SH-SY5Y (cell line): ENCODE results near the gene MORN3.

ENCODE experiments used
- GATA2 ChIP-seq: IDR thresholded peaks from 2 replicates; pipeline ENCODE4 v1.6.1; 2011; ENCODE audit warnings: mild to moderate bottlenecking, low read depth, low read length
- GATA3 ChIP-seq: IDR thresholded peaks from 2 replicates; pipeline ENCODE4 v1.6.1; 2011; ENCODE audit warnings: low read depth, mild to moderate bottlenecking, low read length, moderate library complexity

The MORN3 gene

DNA sequence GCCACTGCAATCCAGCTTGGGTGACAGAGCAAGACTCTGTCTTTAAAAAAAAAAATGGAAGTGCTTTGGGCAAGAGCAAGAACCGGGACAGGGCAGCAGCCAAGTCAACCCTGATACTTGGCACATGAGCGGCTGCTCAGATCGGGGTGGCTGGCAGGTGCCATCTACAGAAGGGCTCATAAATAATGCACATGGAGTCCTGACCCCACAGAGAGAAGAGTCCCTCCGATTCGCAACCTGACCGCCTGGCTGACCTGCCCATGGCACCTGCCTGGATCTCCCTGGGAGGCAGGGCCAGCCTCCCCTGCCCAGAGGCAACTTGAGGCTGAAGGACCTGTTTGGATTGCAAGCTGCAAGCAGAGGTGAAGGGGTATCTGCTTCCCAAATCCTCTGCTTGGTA, 33.5 kb upstream of the MORN3 start:
- no peak for TF ChIP-seq GATA3
- TF ChIP-seq GATA2 = no peak

DNA sequence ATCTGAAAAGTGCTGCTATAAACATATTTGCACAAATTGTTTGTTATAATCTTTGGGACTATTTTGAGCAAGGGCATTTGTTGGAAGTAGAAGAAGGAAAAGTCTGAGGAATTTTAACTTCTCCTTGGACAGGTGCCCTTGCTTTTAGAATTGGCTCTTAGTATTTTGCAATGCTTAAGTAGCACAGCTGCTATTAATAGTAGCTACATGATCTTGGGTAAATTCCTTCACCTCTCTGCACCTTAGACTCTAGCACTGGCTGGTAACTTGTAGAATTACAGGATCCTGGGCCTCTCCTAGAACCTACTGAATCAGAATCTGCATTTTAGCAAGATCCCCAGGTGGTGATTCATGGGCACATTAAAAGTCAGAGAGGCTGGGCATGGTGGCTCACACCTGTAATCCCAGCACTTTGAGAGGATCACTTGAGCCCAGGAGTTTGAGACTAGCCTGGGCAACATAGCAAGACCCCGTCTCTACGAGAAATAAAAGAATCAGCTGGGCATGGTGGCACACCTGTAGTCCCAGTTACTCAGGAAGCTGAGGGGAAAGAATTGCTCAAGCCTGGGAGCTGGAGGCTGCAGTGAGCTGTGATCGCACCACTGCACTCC, 32.3 kb upstream of the MORN3 start:
- TF ChIP-seq GATA2 (no peak), GATA3 (no peak)

DNA sequence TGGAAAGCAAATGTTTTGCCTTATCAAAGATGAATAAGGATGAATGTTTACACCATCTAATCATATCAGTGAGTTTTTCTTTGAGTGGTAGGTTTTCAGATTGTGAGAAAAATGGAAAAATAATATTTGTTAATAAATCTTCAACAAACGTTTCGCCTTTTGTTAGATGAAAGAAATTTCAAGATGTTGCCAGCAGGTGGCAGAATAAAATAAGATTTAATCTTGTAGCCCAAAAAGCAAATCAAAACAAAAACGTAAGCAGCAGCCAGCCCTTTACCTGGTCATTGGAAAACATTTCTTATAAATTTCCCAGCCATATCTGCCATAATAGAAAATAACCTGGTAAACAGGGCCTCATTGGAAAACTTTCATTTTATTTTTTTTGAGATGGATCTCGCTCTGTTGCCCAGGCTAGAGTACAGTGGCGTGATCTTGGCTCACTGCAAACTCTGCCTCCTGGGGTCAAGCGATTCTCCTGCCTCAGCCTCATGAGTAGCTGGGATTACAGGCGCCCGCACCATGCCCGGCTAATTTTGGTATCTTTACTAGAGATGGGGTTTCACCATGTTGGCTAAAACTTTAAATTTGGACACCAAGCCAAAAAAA, 27.7 kb upstream of the MORN3 start:
- TF ChIP-seq GATA3 = no peak
- peak; percentile 24; the same call in 1 of the 2 replicates for TF ChIP-seq GATA2

DNA sequence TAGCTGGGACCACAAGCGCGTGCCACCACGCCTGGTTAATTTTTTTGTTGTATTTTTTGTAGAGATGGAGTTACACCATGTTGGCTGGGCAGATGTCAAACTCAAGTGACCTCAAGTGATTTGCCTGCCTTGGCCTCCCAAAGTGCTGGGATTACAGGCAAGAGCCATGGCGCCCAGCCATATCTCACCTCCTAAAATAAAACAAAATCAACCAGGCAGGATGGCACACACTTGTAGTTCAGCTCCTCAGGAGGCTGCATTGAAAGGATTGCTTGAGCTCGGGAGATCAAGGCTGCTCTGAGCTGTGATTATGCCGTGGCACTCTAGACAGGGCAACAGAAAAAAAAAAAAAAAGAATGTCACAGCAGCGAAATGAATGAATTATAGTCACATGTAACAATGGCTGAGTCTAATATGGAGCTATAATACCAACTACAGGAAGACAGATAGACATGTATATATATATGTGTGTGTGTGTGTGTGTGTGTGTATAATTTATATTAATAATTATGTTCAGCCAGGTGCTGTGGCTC, 23.8 kb upstream of the MORN3 start:
- TF ChIP-seq GATA3 (no peak), GATA2 (no peak)

DNA sequence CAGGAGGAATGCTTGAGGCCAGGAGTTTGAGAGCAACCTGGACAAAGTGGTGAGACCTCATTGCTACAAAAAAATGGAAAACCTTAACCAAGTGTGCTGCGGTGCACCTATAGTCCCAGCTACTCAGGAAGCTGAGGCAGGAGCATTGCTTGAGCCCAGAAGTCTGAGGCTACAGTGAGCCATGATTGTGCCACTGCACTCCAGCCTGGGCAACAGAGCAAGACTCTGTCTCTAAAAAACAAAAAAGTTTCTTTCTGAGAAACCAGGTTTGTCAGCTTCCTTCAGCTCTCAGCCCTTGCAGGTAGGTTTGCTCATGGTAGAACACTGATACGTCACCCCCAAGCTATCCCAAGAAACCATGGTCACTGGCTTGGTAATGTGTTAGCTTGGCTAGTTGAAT, 20.0 kb upstream of the MORN3 start:
- TF ChIP-seq GATA3 = no peak
- TF ChIP-seq GATA2 = no peak

DNA sequence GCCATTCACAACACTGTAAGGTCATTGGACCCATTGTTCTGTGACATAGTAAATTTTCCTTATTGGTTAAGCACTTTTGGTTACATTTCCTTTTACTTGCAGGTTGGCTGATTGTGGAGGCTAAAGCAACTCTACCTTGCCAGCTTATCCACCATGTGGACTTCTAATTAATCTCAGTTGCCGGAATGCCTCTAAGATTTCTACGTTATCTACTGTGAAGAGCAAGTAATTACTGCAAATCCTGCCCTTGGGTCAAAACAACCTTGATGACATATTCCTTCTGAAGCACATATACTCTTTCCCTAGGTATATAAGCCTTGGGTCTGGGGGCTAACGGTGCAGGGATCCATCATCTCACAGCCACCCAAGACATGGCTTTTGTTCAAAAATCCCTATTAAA, 19.5 kb upstream of the MORN3 start:
- no peak for TF ChIP-seq GATA3
- no peak for TF ChIP-seq GATA2

DNA sequence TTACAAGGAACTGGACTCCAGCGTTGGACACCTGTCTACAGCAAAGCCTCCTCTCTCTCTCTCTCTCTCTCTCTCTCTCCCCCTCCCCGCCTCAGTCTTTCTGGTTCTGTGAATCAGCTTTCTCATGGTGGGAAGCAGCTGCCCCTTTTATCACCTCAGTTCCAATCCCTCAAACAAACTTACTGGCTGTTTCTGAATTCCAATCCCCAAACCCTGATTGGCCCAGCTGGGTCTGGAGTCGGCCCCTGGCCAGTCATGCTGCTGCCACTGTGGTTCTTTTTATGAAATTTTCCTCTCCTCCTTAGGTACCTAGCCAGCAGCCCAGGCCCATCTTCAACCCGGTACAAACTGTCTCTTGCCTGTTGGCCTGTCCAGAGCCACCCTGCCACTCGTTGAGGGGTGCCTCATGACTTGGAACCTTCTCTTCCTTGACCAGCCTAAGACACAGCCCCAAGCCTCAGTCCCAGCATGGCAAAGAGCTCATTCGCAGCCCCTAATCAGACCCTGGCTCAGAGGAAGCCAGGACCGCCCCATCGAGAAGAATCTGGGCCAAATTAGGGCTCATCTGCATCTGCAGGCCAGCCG, 9.4 kb upstream of the MORN3 start:
- TF ChIP-seq GATA2 = no peak
- no peak for TF ChIP-seq GATA3

DNA sequence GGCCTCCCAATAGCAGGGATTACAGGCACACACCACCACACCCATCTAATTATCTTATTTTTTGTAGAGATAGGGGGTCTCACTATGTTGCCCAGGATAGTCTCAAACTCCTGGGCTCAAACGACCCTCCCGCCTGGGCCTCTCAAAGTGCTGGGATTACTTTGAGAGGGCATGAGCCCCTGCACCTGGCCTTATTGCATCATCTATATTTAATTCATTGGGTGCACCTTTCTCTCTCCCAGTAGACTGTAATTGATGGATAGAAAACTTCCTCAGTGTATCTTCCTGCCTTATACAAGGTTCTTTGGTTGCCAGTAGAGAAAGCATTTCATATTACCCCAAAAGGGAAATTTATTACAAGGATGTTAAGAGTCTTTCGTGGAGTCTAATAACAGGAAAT, 8.9 kb upstream of the MORN3 start:
- TF ChIP-seq GATA3 = no peak
- no peak for TF ChIP-seq GATA2

DNA sequence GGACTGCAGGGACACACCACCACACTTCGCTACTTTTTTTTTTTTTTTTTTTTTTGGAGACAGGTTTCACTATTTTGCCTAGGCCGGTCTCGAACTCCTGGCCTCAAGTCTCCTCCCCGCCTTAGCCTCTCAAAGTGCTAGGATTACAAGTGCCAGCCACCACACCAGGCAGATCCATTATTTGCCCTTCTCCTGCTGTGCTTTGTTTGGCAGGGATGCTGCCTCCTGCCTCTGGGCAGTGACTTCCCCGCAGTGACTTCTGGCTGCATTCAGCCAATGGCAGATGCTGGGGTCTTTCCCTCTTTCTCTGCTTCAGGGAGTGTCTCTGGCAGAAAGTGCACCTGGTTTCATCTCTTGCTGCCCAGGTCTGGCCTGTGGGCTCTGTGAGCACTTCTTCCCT, 6.7 kb upstream of the MORN3 start:
- TF ChIP-seq GATA3 (no peak), GATA2 (no peak)

DNA sequence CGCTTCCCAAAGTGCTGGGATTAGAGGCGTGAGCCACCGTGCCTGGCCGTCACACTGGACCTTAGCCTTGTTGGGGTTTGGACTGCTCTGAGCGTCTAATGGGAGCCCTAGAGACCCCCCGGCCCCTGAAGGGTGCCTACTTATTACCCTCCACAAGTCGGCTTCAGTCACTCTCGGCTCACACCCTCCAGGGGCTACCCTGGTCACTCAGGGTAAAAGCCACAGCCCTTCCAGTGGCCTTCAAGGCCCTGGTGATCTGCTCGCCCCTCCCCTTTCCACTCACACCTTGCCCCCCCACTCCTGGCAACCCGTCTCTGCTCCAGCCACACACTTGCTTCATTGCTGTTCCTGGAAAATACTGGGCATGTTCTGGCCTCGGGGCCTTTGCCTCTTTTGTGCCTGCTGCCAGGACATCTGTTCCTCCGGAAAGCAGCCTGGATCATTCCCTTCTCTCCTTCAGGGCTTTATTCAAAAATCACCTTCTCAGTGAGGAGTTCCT, 3.6 kb upstream of the MORN3 start:
- TF ChIP-seq GATA3 (no peak), GATA2 (no peak)

DNA sequence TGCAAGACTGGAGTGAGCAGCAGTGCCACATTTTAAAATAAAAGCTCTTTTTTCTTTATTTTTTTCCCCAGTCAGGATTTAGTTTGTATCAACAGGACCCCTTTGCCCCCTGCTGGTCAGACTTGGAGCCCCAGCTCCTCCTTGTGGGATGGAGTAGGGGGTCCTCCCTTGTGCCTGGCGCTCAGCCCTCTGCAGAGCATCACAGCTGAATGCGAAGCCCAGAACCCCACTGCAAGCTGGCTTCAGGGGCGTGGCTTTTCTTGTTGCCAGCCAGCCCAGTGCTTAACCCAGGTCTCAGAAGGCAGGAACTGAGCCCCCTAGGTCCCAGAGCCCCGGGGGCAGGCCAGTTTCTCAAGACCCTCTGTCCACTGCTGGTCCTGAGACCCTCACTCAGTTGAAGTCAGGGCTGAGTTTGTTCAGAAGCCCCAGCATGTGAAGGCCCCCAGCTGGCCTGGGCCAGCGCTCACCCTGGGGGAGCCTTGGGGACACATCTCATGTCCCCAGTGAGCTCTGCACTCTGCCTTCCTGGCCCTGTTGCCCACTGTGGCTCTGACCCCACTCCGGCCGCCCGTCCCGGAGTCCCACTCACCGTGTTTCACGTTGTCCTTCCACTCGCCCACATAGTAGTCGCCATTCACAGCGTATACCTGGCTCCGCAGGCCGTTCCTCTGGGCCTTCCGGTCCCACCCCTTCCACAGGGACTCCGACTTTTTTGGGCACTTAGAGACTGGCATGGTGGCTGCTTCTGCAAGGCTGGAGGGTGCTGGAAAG, 519 bp downstream of the MORN3 start:
- no peak for TF ChIP-seq GATA3
- TF ChIP-seq GATA2 = no peak

DNA sequence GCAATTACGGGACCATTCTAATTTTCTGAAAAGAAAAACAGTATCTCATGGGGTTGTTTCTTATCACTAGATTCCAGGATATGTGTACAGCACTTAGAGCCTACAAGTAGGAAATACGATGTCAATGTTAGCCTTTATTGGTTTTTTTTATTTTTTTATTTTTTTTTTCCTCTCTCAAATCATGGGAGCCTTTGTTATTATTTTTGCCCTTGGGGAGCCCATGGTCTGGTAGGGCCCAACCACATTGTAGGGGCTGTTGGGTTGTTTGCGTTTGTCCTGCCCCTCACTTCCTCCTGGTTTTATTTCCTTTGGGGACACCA, 5.9 kb downstream of the MORN3 start:
- TF ChIP-seq GATA3 (no peak), GATA2 (no peak)

DNA sequence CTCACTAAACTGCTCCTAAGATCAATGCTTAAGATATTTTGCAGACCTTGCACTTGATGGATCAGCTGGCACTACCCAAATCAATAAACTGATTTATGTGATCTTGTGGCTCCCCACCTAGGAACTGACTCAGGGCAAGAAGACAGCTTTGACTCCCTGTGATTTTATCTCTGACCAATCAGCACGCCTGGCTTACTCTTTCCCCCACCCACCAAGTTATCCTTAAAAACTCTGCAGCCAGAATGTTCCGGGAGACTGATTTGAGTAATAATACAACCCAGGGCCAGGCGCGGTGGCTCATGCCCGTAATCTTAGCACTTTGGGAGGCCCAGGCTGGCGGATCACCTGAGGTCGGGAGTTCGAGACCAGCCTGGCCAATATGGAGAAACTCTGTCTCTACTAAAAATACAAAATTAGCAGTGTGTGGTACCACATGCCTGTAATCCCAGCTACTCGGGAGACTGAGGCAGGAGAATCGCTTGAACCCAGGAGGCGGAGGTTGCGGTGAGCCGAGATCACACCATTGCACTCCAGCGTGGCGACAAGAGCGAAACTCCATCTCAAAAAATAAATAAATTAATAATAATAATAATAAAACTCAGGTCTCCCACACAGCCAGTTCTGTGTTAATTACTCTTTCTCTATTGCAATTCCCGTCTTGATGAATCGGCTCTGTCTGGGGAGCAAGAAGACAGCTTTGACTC, 12.0 kb downstream of the MORN3 start:
- TF ChIP-seq GATA2 (no peak), GATA3 (no peak)

DNA sequence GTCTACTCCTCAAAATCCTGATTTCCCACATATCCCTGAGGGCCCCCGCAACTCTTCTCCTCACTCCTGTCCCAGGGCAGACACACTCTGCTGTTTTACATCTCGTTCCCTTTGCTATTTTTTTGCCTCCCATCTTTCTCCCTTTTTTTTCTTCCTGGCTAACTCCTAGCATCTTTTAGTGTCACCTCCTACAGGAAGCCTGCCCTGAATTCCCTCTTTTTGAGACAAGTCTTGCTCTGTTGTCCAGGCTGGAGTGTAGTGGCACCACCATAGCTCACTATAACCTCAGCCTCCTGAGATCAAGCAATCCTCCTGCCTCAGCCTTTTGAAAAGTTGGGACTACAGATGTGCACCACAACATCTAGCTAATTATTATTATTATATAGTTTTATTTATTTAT, 13.3 kb downstream of the MORN3 start:
- no peak for TF ChIP-seq GATA2
- no peak for TF ChIP-seq GATA3
